A673 (cell line): ENCODE measurements around the gene FRAS1. TPM values are rescaled to one million over a fixed set of nuclear protein-coding genes. Genes with fewer than 3 reads are reported as not detected.

Experiments used
- BruUV-seq: library from RNA; stranded (reverse); fragments of 400-500 nt; replicated peaks from 2 replicates; lab custom pipeline; 2021; lab: Mats Ljungman, UMichigan
- CTCF ChIA-PET: fragments of 300-600 bp; sonication (Branson Sonifier 250); formaldehyde crosslinking; loops from one replicate; lab custom pipeline; 2022; ENCODE audit warnings: antibody characterized with exemption; lab: Charles Lee
- POLR2A ChIA-PET: fragments of 300-600 bp; sonication (Branson Sonifier 250); formaldehyde crosslinking; loops from one replicate; lab custom pipeline; 2022; ENCODE audit warnings: antibody characterized with exemption; ENCODE audit not compliant: low non-redundant PET; lab: Charles Lee
- DNase-seq: peaks from one replicate; pipeline ENCODE4 v3.0.0-alpha.2; 2015; ENCODE audit warnings: low spot score
- H3K27ac ChIP-seq: fragments of 200-600 bp; sonication (generic); 2 replicates; pipeline ENCODE4 v1.5.1; 2016; ENCODE audit warnings: mixed run types, low read depth, mild to moderate bottlenecking, mixed read lengths, antibody characterized with exemption, low read length; ENCODE audit not compliant: poor library complexity, severe bottlenecking
- H3K27me3 ChIP-seq: fragments of 200-600 bp; sonication (generic); replicated peaks from 2 replicates; pipeline ENCODE4 v1.6.1; 2017; ENCODE audit warnings: mixed run types, low read depth, mild to moderate bottlenecking, mixed read lengths, antibody characterized with exemption, low read length; ENCODE audit not compliant: insufficient read depth, poor library complexity
- H3K36me3 ChIP-seq: fragments of 200-600 bp; sonication (generic); 2 replicates; pipeline ENCODE4 v1.6.1; 2016; ENCODE audit warnings: mixed run types, mild to moderate bottlenecking, mixed read lengths, antibody characterized with exemption, low read length; ENCODE audit not compliant: insufficient read depth, poor library complexity, severe bottlenecking
- H3K4me1 ChIP-seq: fragments of 200-600 bp; sonication (generic); 2 replicates; pipeline ENCODE4 v1.6.1; 2017; ENCODE audit warnings: mixed run types, mild to moderate bottlenecking, mixed read lengths, antibody characterized with exemption, low read length; ENCODE audit not compliant: insufficient read depth, poor library complexity, severe bottlenecking
- H3K4me3 ChIP-seq: fragments of 200-600 bp; sonication (generic); 2 replicates; pipeline ENCODE4 v1.5.1; 2016; ENCODE audit warnings: low read depth, mixed run types, mild to moderate bottlenecking, mixed read lengths, low read length; ENCODE audit not compliant: poor library complexity, severe bottlenecking
- H3K9me3 ChIP-seq: fragments of 200-600 bp; sonication (generic); 2 replicates; pipeline ENCODE4 v1.6.1; 2016; ENCODE audit warnings: mixed run types, low read depth, mild to moderate bottlenecking, mixed read lengths, antibody characterized with exemption, low read length; ENCODE audit not compliant: poor library complexity, severe bottlenecking
- CTCF ChIP-seq: fragments of 300-800, 200-600 bp; sonication (generic); conservative IDR thresholded peaks from 2 replicates; pipeline ENCODE4 v1.5.1; 2017; ENCODE audit warnings: low read depth, mild to moderate bottlenecking, antibody characterized with exemption, low read length, moderate library complexity, mixed read lengths
- EZH2 ChIP-seq: fragments of 200-600 bp; sonication (generic); IDR thresholded peaks from 2 replicates; pipeline ENCODE4 v1.6.1; 2017; ENCODE audit warnings: borderline replicate concordance, low read depth, mild to moderate bottlenecking, mixed read lengths, antibody characterized with exemption, low read length; ENCODE audit not compliant: poor library complexity, severe bottlenecking
- intact Hi-C: fragments of 100-400 bp; cut with micrococcal nuclease; formaldehyde crosslinking; loops from one replicate; pipeline ENCODE4 v1.10.0; 2022; ENCODE audit not compliant: unreplicated experiment
- total RNA-seq: library from RNA; stranded (reverse); gene quantifications from 2 replicates; pipeline ENCODE4 v1.2.3, GENCODE V29; 2021

The FRAS1 gene
- total RNA-seq, 1 experiment from 2014 or later: 0.06 TPM

DNA sequence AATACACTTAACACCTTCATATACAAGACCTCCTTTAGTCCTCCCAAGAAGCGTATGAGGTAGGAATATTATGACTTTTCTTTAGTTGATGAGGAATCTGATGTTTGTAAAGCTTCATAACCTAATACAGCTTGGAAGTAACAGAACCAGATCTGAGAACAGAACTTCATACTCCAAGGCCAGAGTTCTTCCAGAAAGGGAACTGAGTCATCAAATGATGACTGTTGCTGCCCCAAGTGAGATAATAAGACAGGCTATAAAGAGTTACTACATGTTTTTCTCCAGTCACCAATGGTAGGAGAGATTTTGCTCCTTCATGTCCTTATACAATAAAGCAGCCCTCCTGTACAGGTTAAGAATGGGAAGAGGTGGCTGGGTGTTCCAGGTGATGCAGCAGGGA lies 420.2 kb downstream of the FRAS1 start:
- Histone ChIP-seq H3K27ac (no peak overlapping the region), H3K27me3 (no peaks in the 10 kb centered on the region), H3K4me1 (no peaks in the 10 kb centered on the region), H3K4me3 (no peak overlapping the region), H3K9me3 (no peaks in the 10 kb centered on the region), H3K36me3 (no peaks in the 10 kb centered on the region)
- intact Hi-C loops: no loop called here
- BruUV-seq: no TSS peak
- POLR2A ChIA-PET: no interaction called here
- CTCF ChIA-PET: interaction anchor here (0.6 kb wide), 1 partner anchor 420 kb away, joined by 3 read pairs; the partner anchor contains the start of gene FRAS1
- TF ChIP-seq CTCF (no peak), EZH2 (no peak)
- no peak for DNase-seq

- H3K4me3 ChIP-seq: no peak overlapping the region
- no peaks in the 10 kb centered on the region for H3K27me3 ChIP-seq
- no peaks in the 10 kb centered on the region for H3K9me3 ChIP-seq
- ChIA-PET CTCF (no interaction called here), POLR2A (no interaction called here)
- intact Hi-C loops: no loop called here
- BruUV-seq: no TSS peak
- no peaks in the 10 kb centered on the region for H3K4me1 ChIP-seq
- TF ChIP-seq EZH2 (no peak), CTCF (no peak)
- no peaks in the 10 kb centered on the region for H3K36me3 ChIP-seq
- H3K27ac ChIP-seq: no peak overlapping the region
- DNase-seq: no peak
Measured at GRCh38 chr4:78478523-78478922, 421.4 kb downstream of the FRAS1 start.

DNA sequence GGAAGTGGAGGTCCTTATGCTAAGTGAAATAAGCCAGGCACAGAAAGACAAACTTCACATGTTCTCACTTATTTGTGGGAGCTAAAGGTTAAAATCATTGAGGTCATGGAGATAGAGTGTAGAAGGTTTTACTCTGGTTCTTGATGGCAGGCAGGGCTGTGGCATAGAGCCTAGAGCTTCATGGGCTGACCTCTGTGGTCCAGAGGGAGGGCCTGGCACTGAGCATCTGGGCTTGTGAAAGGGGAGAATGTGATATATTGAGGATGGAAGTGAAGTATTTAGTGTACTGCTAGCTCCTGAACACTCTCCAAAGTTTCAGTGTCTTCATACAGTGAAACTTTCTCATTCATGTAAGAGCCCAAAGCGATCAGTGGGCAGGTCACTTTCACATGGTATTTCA lies 423.2 kb downstream of the FRAS1 start:
- Histone ChIP-seq H3K4me1 (no peaks in the 10 kb centered on the region), H3K36me3 (no peaks in the 10 kb centered on the region), H3K27me3 (no peaks in the 10 kb centered on the region), H3K4me3 (no peak overlapping the region), H3K27ac (no peak overlapping the region), H3K9me3 (no peaks in the 10 kb centered on the region)
- POLR2A ChIA-PET: no interaction called here
- DNase-seq: no peak
- intact Hi-C loops: no loop called here
- CTCF ChIA-PET: no interaction called here
- no TSS peak for BruUV-seq
- TF ChIP-seq EZH2 (no peak), CTCF (no peak)
